ENCODE results near the gene CCN6. TPM values are rescaled to one million over a fixed set of nuclear protein-coding genes. Genes with fewer than 3 reads are reported as not detected.

Gene CCN6
- total and polyA plus RNA-seq, 2 donors (not counting 1 experiment from before 2014, with no cell fraction given), result 0.49 TPM; not detected in 1

DNA sequence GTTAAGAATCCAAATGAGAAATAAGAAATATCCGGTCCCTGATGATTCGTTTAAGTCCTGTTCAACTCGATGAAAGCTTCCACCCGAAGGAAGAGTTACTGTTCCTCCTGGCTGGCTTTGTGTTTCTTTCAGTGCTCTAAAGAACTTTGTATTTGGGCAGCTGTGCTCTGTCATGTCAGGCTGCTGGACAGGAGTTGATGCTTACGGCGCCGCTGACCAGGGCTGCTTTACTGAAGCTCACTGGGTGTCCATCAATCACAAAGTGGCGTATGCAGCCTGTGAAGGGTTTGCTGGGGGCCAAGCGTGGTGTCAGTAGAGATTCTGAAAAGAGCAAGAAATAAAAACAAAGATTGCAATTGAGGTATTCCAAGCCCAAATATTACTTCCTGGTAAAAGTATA, 55.4 kb downstream of the CCN6 start:
- Histone ChIP-seq H3K36me3 (ENCODE audit: control insufficient read depth, insufficient read depth, low read length) (peaks cover 23% of the 10 kb centered on the region), H3K9ac (ENCODE audit: insufficient read depth, low read length) (no peak overlapping the region), H3K4me1 (ENCODE audit: control insufficient read depth, extremely low read depth, insufficient read depth, low read length) (no peaks in the 10 kb centered on the region), H3K4me2 (ENCODE audit: extremely low read depth, insufficient read depth, low read length) (no peak overlapping the region), H3K79me2 (ENCODE audit: control insufficient read depth, insufficient read depth, low read length) (no peaks in the 10 kb centered on the region), H3K9me3 (ENCODE audit: control insufficient read depth, insufficient read depth, low read depth, low read length) (no peaks in the 10 kb centered on the region), H4K20me1 (ENCODE audit: control insufficient read depth, extremely low read depth, insufficient read depth, low read length) (no peaks in the 10 kb centered on the region), H3K27me3 (ENCODE audit: control insufficient read depth, insufficient read depth, low read length) (no peaks in the 10 kb centered on the region), H3K4me3 (replicated peaks in 1 of 4; ENCODE audit: control extremely low read depth in 1 of 4, insufficient read depth in 1 of 4, low read depth in 3 of 4, low read length in 4 of 4) (no peak overlapping the region), H2AFZ (ENCODE audit: low read length) (no peak overlapping the region), H3K27ac (ENCODE audit: insufficient read depth, low read length) (no peak overlapping the region)
- peak in 1 of 2 donors; percentile 33 for DNase-seq (ENCODE audit: low read depth in 2 of 2)
- TF ChIP-seq, protein P1, sequence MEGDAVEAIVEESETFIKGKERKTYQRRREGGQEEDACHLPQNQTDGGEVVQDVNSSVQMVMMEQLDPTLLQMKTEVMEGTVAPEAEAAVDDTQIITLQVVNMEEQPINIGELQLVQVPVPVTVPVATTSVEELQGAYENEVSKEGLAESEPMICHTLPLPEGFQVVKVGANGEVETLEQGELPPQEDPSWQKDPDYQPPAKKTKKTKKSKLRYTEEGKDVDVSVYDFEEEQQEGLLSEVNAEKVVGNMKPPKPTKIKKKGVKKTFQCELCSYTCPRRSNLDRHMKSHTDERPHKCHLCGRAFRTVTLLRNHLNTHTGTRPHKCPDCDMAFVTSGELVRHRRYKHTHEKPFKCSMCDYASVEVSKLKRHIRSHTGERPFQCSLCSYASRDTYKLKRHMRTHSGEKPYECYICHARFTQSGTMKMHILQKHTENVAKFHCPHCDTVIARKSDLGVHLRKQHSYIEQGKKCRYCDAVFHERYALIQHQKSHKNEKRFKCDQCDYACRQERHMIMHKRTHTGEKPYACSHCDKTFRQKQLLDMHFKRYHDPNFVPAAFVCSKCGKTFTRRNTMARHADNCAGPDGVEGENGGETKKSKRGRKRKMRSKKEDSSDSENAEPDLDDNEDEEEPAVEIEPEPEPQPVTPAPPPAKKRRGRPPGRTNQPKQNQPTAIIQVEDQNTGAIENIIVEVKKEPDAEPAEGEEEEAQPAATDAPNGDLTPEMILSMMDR (conservative IDR thresholded peaks at IDR 0.05 in 1 of 2, IDR thresholded peaks at IDR 0.05 in 1 of 2; ENCODE audit: low read depth in 1 of 2, low read length in 2 of 2), result no peak
- TF ChIP-seq EZH2 (IDR thresholded peaks at IDR 0.05; ENCODE audit: low read length, missing control alignments), result no peak

- Histone ChIP-seq H3K27ac (ENCODE audit: insufficient read depth, low read length) (no peak overlapping the region), H3K9me3 (ENCODE audit: control insufficient read depth, insufficient read depth, low read depth, low read length) (no peaks in the 10 kb centered on the region), H3K36me3 (ENCODE audit: control insufficient read depth, insufficient read depth, low read length) (peaks cover 26% of the 10 kb centered on the region), H2AFZ (ENCODE audit: low read length) (no peak overlapping the region), H3K4me3 (replicated peaks in 1 of 4; ENCODE audit: control extremely low read depth in 1 of 4, insufficient read depth in 1 of 4, low read depth in 3 of 4, low read length in 4 of 4) (no peak overlapping the region), H3K4me1 (ENCODE audit: control insufficient read depth, extremely low read depth, insufficient read depth, low read length) (no peaks in the 10 kb centered on the region), H3K79me2 (ENCODE audit: control insufficient read depth, insufficient read depth, low read length) (no peaks in the 10 kb centered on the region), H4K20me1 (ENCODE audit: control insufficient read depth, extremely low read depth, insufficient read depth, low read length) (no peaks in the 10 kb centered on the region), H3K4me2 (ENCODE audit: extremely low read depth, insufficient read depth, low read length) (no peak overlapping the region), H3K9ac (ENCODE audit: insufficient read depth, low read length) (no peak overlapping the region), H3K27me3 (ENCODE audit: control insufficient read depth, insufficient read depth, low read length) (no peaks in the 10 kb centered on the region)
- DNase-seq (ENCODE audit: low read depth in 2 of 2), result peak in 1 of 2 donors; percentile 39
- no peak for TF ChIP-seq EZH2 (IDR thresholded peaks at IDR 0.05; ENCODE audit: low read length, missing control alignments)
- TF ChIP-seq, protein P1 (conservative IDR thresholded peaks at IDR 0.05 in 1 of 2, IDR thresholded peaks at IDR 0.05 in 1 of 2; ENCODE audit: low read depth in 1 of 2, low read length in 2 of 2), result no peak
Measured at GRCh38 chr6:112113431-112113830, 59.5 kb downstream of the CCN6 start.

DNA sequence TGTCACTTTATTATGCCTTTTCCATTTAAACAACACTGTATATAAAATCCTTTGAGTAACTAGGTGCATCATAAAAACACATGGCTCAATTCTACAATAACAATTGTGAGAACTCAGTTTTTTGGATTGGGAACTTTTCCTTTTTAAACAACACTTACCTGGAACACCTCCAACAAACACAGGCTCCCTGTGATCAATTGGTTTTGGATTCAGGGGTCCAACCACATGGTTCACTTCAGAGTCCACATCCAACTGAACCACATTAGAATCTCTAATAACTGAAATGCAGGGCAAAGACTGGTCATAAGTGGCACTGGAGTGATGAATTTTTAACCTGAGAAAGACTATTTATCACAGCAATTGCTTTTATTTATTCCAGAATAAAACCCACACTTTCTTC, 60.0 kb downstream of the CCN6 start:
- Histone ChIP-seq H3K79me2 (ENCODE audit: control insufficient read depth, insufficient read depth, low read length) (no peaks in the 10 kb centered on the region), H4K20me1 (ENCODE audit: control insufficient read depth, extremely low read depth, insufficient read depth, low read length) (no peaks in the 10 kb centered on the region), H3K4me3 (replicated peaks in 1 of 4; ENCODE audit: control extremely low read depth in 1 of 4, insufficient read depth in 1 of 4, low read depth in 3 of 4, low read length in 4 of 4) (no peak overlapping the region), H3K36me3 (ENCODE audit: control insufficient read depth, insufficient read depth, low read length) (peaks cover 26% of the 10 kb centered on the region), H2AFZ (ENCODE audit: low read length) (no peak overlapping the region), H3K4me1 (ENCODE audit: control insufficient read depth, extremely low read depth, insufficient read depth, low read length) (no peaks in the 10 kb centered on the region), H3K4me2 (ENCODE audit: extremely low read depth, insufficient read depth, low read length) (no peak overlapping the region), H3K9ac (ENCODE audit: insufficient read depth, low read length) (no peak overlapping the region), H3K9me3 (ENCODE audit: control insufficient read depth, insufficient read depth, low read depth, low read length) (no peaks in the 10 kb centered on the region), H3K27ac (ENCODE audit: insufficient read depth, low read length) (no peak overlapping the region), H3K27me3 (ENCODE audit: control insufficient read depth, insufficient read depth, low read length) (no peaks in the 10 kb centered on the region)
- no peak for DNase-seq (ENCODE audit: low read depth in 2 of 2)
- TF ChIP-seq EZH2 (IDR thresholded peaks at IDR 0.05; ENCODE audit: low read length, missing control alignments), result no peak
- TF ChIP-seq, protein P1 (conservative IDR thresholded peaks at IDR 0.05 in 1 of 2, IDR thresholded peaks at IDR 0.05 in 1 of 2; ENCODE audit: low read depth in 1 of 2, low read length in 2 of 2), result no peak
